Measurements from ENCODE around the gene CABP4.

DNA sequence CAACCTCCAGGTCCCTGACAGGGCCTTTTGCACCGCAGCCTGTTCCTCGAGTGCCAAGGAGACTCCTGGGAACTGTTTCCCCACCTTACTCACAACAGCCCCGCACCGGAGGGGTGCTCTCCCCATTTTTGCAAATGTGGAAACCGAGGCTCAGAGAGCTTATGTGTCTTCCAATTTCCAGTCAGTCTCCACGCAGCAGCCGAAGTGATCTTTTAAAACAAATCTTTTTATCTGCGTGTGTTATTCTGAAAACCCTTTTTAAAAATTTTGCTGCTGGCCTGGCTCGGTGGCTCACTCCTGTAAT, 14.3 kb downstream of the CABP4 start:
- no peak for TF ChIP-seq POLR2AphosphoS5 (IDR thresholded peaks at IDR 0.05; ENCODE audit: insufficient read depth in 1 of 2, low read depth in 1 of 2)
- TF ChIP-seq, protein P1, sequence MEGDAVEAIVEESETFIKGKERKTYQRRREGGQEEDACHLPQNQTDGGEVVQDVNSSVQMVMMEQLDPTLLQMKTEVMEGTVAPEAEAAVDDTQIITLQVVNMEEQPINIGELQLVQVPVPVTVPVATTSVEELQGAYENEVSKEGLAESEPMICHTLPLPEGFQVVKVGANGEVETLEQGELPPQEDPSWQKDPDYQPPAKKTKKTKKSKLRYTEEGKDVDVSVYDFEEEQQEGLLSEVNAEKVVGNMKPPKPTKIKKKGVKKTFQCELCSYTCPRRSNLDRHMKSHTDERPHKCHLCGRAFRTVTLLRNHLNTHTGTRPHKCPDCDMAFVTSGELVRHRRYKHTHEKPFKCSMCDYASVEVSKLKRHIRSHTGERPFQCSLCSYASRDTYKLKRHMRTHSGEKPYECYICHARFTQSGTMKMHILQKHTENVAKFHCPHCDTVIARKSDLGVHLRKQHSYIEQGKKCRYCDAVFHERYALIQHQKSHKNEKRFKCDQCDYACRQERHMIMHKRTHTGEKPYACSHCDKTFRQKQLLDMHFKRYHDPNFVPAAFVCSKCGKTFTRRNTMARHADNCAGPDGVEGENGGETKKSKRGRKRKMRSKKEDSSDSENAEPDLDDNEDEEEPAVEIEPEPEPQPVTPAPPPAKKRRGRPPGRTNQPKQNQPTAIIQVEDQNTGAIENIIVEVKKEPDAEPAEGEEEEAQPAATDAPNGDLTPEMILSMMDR (IDR thresholded peaks at IDR 0.05): peak in 1 of 3 experiments; percentile 2
